HG03139 (cell line): ENCODE measurements around the gene SCOC.
A peak's percentile ranks its signal among the peaks of the same experiment; 100 is the strongest.
"Not testable (repeated sequence)": the region's sequence is repeated elsewhere in the genome, so short reads cannot be mapped to it uniquely, and the experiment has no call there.

Experiments used
- ATAC-seq: cut with Tn5 transposase; IDR thresholded peaks from one replicate; pipeline ENCODE4 v1.9.1; 2021; ENCODE audit not compliant: unreplicated experiment

Gene SCOC

GRCh38 chr4:140359562-140360427 lies 13.7 kb upstream of the SCOC start:
- peak; percentile 97 for ATAC-seq

- no peak for ATAC-seq
These were observed 12.3 kb upstream of the SCOC start for GRCh38 chr4:140361099-140361498.

- ATAC-seq = no peak
These were observed 10.4 kb upstream of the SCOC start for GRCh38 chr4:140363051-140363450.

- ATAC-seq = no peak
These were observed 9.9 kb upstream of the SCOC start for GRCh38 chr4:140363558-140363957.

- ATAC-seq = no peak
These were observed 5.7 kb upstream of the SCOC start for GRCh38 chr4:140367738-140368137.

- ATAC-seq = no peak
These were observed 4.8 kb upstream of the SCOC start for GRCh38 chr4:140368686-140369085.

GRCh38 chr4:140372751-140373327 lies 607 bp upstream of the SCOC start:
- ATAC-seq = peak; percentile 48

- ATAC-seq = no peak
These were observed 658 bp downstream of the SCOC start for GRCh38 chr4:140374130-140374477.

GRCh38 chr4:140382732-140383131 lies 9.3 kb downstream of the SCOC start:
- no peak for ATAC-seq

GRCh38 chr4:140388015-140388414 lies 14.6 kb downstream of the SCOC start:
- ATAC-seq = no peak

- no peak for ATAC-seq
These were observed 22.2 kb downstream of the SCOC start for GRCh38 chr4:140395668-140396067.

- ATAC-seq = no peak
These were observed 26.7 kb downstream of the SCOC start for GRCh38 chr4:140400111-140400510.

- no peak for ATAC-seq
These were observed 32.8 kb downstream of the SCOC start for GRCh38 chr4:140406292-140406691.

GRCh38 chr4:140408974-140409373 lies 35.5 kb downstream of the SCOC start:
- ATAC-seq = no peak

GRCh38 chr4:140413130-140413969 lies 39.9 kb downstream of the SCOC start:
- ATAC-seq = not testable (repeated sequence)

- no peak for ATAC-seq
These were observed 49.7 kb downstream of the SCOC start for GRCh38 chr4:140423106-140423505.

GRCh38 chr4:140426610-140427105 lies 53.2 kb downstream of the SCOC start:
- peak; percentile 20 for ATAC-seq

- peak; percentile 76 for ATAC-seq
These were observed 53.9 kb downstream of the SCOC start, which contains the start of gene CLGN for GRCh38 chr4:140427106-140427918. CLGN (minus strand) TSS chr4:140427648; CDS start chr4:140413078, 14,570 bp downstream.

GRCh38 chr4:140427919-140428471 lies 54.5 kb downstream of the SCOC start:
- no peak for ATAC-seq
